ENCODE measurements around the gene SATL1. TPM values are rescaled to one million over a fixed set of nuclear protein-coding genes. Genes with fewer than 3 reads are reported as not detected.

SATL1 gene
- total and polyA plus RNA-seq, 2 donors (not counting 3 experiments of a cell fraction or from before 2014, with no cell fraction given) = not detected

- no peak overlapping the region for H2AFZ ChIP-seq (ENCODE audit: low read depth, low read length)
- no peak overlapping the region for H3K4me2 ChIP-seq (ENCODE audit: insufficient read depth, low read length)
- ChIA-PET POLR2A (no interaction called here), CTCF (no interaction called here)
- H3K9me3 ChIP-seq (replicated peaks; ENCODE audit: control insufficient read depth, insufficient read depth, low read length) = no peaks in the 10 kb centered on the region
- no peaks in the 10 kb centered on the region for H3K9me1 ChIP-seq (replicated peaks; ENCODE audit: control insufficient read depth, extremely low read depth, insufficient read depth, low read length)
- no peaks in the 10 kb centered on the region for H3K79me2 ChIP-seq (ENCODE audit: control insufficient read depth, insufficient read depth, low read length)
- BruUV-seq (replicated peaks) = no TSS peak
- dilution Hi-C loops (cut with MboI; ENCODE audit: extremely low pct_ligation_motif_present, low sequenced_read_pairs) = no loop called here
- TF ChIP-seq JUN (IDR thresholded peaks at IDR 0.05; ENCODE audit: borderline replicate concordance, insufficient read depth, insufficient read length, low read depth) = no peak
- no peak for TF ChIP-seq FOS (IDR thresholded peaks at IDR 0.05; ENCODE audit: borderline replicate concordance, insufficient read depth, low read length)
- TF ChIP-seq MYC (IDR thresholded peaks at IDR 0.05; ENCODE audit: low read depth, low read length) = no peak
- no peak for TF ChIP-seq POLR2A (IDR thresholded peaks at IDR 0.05; ENCODE audit: low read depth, low read length)
- TF ChIP-seq POLR2AphosphoS5 (IDR thresholded peaks at IDR 0.05; ENCODE audit: insufficient read depth, low read depth, low read length) = no peak
- TF ChIP-seq, protein P1, sequence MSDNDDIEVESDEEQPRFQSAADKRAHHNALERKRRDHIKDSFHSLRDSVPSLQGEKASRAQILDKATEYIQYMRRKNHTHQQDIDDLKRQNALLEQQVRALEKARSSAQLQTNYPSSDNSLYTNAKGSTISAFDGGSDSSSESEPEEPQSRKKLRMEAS (IDR thresholded peaks at IDR 0.05; ENCODE audit: insufficient read depth, insufficient read length) = no peak
- TF ChIP-seq EZH2 (IDR thresholded peaks at IDR 0.05; ENCODE audit: borderline replicate concordance, low read depth, low read length, severe bottlenecking) = no peak
- TF ChIP-seq CTCF (IDR thresholded peaks at IDR 0.05; ENCODE audit: extremely low read depth in 1 of 2, insufficient read depth in 1 of 2, low read depth in 1 of 2, low read length in 2 of 2) = no peak
- TF ChIP-seq GATA2 (IDR thresholded peaks at IDR 0.05; ENCODE audit: insufficient read depth, insufficient read length, low read depth, low read length) = no peak
- no peaks in the 10 kb centered on the region for H3K27me3 ChIP-seq (ENCODE audit: control insufficient read depth in 2 of 2, insufficient read depth in 2 of 2, low read length in 2 of 2)
- H3K9ac ChIP-seq (replicated peaks; ENCODE audit: extremely low read depth, insufficient read depth, low read length) = no peak overlapping the region
- no peaks in the 10 kb centered on the region for H3K36me3 ChIP-seq (ENCODE audit: control insufficient read depth in 2 of 2, extremely low read depth in 1 of 2, insufficient read depth in 2 of 2, low read length in 2 of 2)
- H3K4me3 ChIP-seq (replicated peaks in 1 of 3; ENCODE audit: insufficient read depth in 1 of 3, low read depth in 1 of 3, low read length in 3 of 3) = no peak overlapping the region
- H4K20me1 ChIP-seq (replicated peaks; ENCODE audit: control insufficient read depth, extremely low read depth, insufficient read depth, low read length) = no peaks in the 10 kb centered on the region
- no peak for DNase-seq (ENCODE audit: low read depth, low spot score)
- no peak for FAIRE-seq
- intact Hi-C loops (cut with micrococcal nuclease) = no loop called here
- no peak overlapping the region for H3K27ac ChIP-seq (ENCODE audit: insufficient read depth, low read depth, low read length)
- no peaks in the 10 kb centered on the region for H3K4me1 ChIP-seq (ENCODE audit: control insufficient read depth, extremely low read depth, insufficient read depth, low read length)
Observed at GRCh38 chrX:85159644-85160043, 83.9 kb downstream of the SATL1 start.

Measured in endothelial cell of umbilical vein (primary cell).